Measurements from ENCODE around the gene SEPTIN11.

GRCh38 chr4:76991161-76991660 lies 41.7 kb downstream of the SEPTIN11 start:
- TF ChIP-seq POLR2AphosphoS5 (IDR thresholded peaks at IDR 0.05) (no peak), EZH2 (IDR thresholded peaks at IDR 0.05; ENCODE audit: borderline replicate concordance, insufficient read depth, low read length, poor library complexity, severe bottlenecking) (no peak)
